ENCODE measurements around the gene PTPRC. TPM values are rescaled to one million over a fixed set of nuclear protein-coding genes. Genes with fewer than 3 reads are reported as not detected.

Gene PTPRC
- total RNA-seq, 1 donor from 2014 or later, result not detected

DNA sequence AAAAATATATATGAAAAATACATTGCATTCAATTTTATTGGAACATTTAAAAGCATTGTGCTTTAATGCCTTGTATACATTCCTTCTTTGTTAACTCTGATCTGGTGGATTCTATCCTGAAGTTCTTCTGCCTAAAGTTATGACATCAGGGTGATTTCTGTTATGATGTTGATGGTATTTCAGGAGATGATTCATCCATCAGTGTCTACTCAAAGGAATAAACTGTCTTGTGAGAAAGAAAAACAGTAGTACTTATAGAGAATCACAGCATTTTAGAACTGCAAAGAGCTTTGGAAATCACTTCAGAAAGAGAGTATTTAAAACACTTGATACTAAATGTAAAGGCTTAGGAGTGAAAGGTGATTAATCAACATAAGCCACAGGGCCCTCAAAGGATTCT is 155.7 kb downstream of the PTPRC start:
- DNase-seq (ENCODE audit: low read depth, low spot score), result no peak
- H3K4me3 Mint-ChIP-seq, result no peak overlapping the region
- H3K36me3 Mint-ChIP-seq (ENCODE audit: low read depth), result peaks cover 7% of the 10 kb centered on the region
- H3K27me3 Mint-ChIP-seq (ENCODE audit: low read depth), result no peaks in the 10 kb centered on the region
- H3K9me3 Mint-ChIP-seq, result peaks cover 11% of the 10 kb centered on the region
- H3K4me1 Mint-ChIP-seq, result peaks cover under 1% of the 10 kb centered on the region
- no peak overlapping the region for H3K27ac Mint-ChIP-seq (ENCODE audit: unreplicated experiment)
- TF ChIP-seq CTCF (conservative IDR thresholded peaks at IDR 0.05), result no peak

- TF ChIP-seq CTCF (conservative IDR thresholded peaks at IDR 0.05), result no peak
- DNase-seq (ENCODE audit: low read depth, low spot score), result no peak
- Mint-ChIP-seq H3K4me3 (no peak overlapping the region), H3K4me1 (no peaks in the 10 kb centered on the region), H3K36me3 (ENCODE audit: low read depth) (peaks cover 7% of the 10 kb centered on the region), H3K27me3 (ENCODE audit: low read depth) (no peaks in the 10 kb centered on the region), H3K27ac (ENCODE audit: unreplicated experiment) (no peak overlapping the region), H3K9me3 (peaks cover 11% of the 10 kb centered on the region)
Measured at GRCh38 chr1:198797656-198798055, 158.8 kb downstream of the PTPRC start.

GRCh38 chr1:198798923-198799386 is 160.1 kb downstream of the PTPRC start:
- H3K27me3 Mint-ChIP-seq (ENCODE audit: low read depth), result no peaks in the 10 kb centered on the region
- no peak for DNase-seq (ENCODE audit: low read depth, low spot score)
- H3K36me3 Mint-ChIP-seq (ENCODE audit: low read depth), result peaks cover 7% of the 10 kb centered on the region
- no peaks in the 10 kb centered on the region for H3K4me1 Mint-ChIP-seq
- no peak overlapping the region for H3K27ac Mint-ChIP-seq (ENCODE audit: unreplicated experiment)
- no peak for TF ChIP-seq CTCF (conservative IDR thresholded peaks at IDR 0.05)
- peaks cover 11% of the 10 kb centered on the region for H3K9me3 Mint-ChIP-seq
- H3K4me3 Mint-ChIP-seq, result no peak overlapping the region

- Mint-ChIP-seq H3K4me1 (no peaks in the 10 kb centered on the region), H3K9me3 (no peaks in the 10 kb centered on the region), H3K36me3 (ENCODE audit: low read depth) (peaks cover 2% of the 10 kb centered on the region), H3K4me3 (no peak overlapping the region), H3K27ac (ENCODE audit: unreplicated experiment) (no peak overlapping the region), H3K27me3 (ENCODE audit: low read depth) (no peaks in the 10 kb centered on the region)
- TF ChIP-seq CTCF (conservative IDR thresholded peaks at IDR 0.05), result no peak
- no peak for DNase-seq (ENCODE audit: low read depth, low spot score)
Measured at GRCh38 chr1:198805498-198806151, 166.8 kb downstream of the PTPRC start.

DNA sequence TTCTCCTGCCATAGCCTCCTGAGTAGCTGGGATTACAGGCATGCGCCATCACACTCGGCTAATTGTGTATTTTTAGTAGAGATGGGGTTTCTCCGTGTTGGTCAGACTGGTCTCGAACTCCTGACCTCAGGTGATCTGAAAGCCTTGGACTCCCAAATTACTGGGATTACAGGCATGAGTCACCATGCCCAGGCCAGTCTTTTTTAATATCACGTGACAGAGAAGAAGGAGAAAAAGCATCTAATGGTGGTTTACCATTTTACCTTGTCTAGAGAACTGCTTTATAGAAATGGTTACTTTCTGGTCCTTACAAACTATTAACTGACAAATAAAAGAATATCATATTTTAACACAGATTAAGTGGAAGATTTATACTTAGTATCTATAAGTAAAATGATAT is 168.0 kb downstream of the PTPRC start:
- TF ChIP-seq CTCF (conservative IDR thresholded peaks at IDR 0.05), result no peak
- no peak for DNase-seq (ENCODE audit: low read depth, low spot score)
- no peak overlapping the region for H3K4me3 Mint-ChIP-seq
- H3K4me1 Mint-ChIP-seq, result no peaks in the 10 kb centered on the region
- H3K36me3 Mint-ChIP-seq (ENCODE audit: low read depth), result peaks cover 2% of the 10 kb centered on the region
- no peaks in the 10 kb centered on the region for H3K27me3 Mint-ChIP-seq (ENCODE audit: low read depth)
- H3K9me3 Mint-ChIP-seq, result no peaks in the 10 kb centered on the region
- H3K27ac Mint-ChIP-seq (ENCODE audit: unreplicated experiment), result no peak overlapping the region

Other genes with a start within 250 kb of the PTPRC start
- gene ATP6V1G3, start 98.4 kb upstream of the PTPRC start, total RNA-seq, result not detected in 2 replicates